GM19468 (cell line): ENCODE data around the gene ZC3H11A.
"Not testable (repeated sequence)": the region's sequence is repeated elsewhere in the genome, so short reads cannot be mapped to it uniquely, and the experiment has no call there.

ENCODE experiments used
- ATAC-seq: cut with Tn5 transposase; IDR thresholded peaks from one replicate; pipeline ENCODE4 v1.9.1; 2021; ENCODE audit warnings: mild to moderate bottlenecking, moderate library complexity, moderate number of reproducible peaks; ENCODE audit not compliant: unreplicated experiment; ENCODE audit errors: extremely low read depth

ZC3H11A gene

DNA sequence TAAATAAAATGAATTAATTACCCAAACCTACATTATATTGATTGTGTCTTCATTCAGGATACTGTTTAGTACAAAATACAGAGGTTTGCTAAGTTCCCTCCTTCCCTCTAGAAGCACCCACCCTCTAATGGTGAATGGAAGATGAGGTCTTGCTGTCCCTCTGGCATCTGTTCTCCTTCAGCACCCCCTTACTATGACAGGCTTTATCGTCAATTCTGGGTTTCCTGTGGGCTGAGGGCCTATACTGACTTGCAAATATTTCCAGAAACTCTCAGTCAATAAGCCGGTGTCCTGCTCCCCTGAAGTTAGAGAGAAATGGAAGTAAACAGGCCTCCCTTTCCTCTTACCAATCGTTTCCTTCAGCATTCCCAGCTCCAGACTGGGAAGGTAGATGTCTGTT, 17.3 kb upstream of the ZC3H11A start:
- no peak for ATAC-seq

- no peak for ATAC-seq
Observed at GRCh38 chr1:203778789-203779188, 16.6 kb upstream of the ZC3H11A start.

DNA sequence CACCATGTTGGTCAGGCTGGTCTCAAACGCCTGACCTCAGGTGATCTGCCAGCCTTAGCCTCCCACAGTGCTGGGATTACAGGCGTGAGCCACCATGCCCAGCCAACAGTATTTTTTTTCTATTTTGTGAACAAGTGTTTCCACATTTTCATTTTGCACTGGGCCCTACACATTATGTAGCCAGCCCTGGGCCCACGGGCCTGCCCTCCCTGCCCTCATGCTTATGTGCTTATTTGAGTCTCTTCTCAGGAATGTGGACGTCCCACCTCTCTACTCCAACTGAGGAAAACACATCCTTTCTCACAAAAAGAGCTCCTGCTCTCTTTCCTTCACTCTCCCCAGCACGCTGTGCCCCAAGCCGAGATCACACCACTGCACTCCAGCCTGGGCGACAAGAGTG, 13.5 kb upstream of the ZC3H11A start:
- no peak for ATAC-seq

- ATAC-seq: no peak
Observed at GRCh38 chr1:203789966-203790365, 5.5 kb upstream of the ZC3H11A start.

GRCh38 chr1:203791498-203791897, 3.9 kb upstream of the ZC3H11A start:
- ATAC-seq: no peak

DNA sequence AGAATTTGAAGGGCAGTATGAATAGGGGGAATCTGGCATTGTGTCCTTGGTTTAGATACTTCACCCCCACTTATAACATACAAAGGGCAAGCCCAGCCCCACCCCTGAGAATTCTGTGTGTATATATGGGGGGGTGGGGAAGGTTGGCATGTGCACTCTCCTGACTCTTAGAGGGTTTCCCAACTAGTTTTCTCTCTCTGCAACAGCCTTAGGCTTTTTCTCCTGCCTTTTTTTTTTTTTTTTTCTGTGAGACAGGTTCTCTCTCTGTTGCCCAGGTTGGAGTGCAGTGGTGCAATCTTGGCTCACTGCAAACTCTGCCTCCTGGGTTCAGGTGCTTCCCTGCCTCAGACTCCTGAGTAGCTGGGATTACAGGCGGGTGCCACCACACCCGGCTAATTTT, 2.9 kb upstream of the ZC3H11A start:
- no peak for ATAC-seq

DNA sequence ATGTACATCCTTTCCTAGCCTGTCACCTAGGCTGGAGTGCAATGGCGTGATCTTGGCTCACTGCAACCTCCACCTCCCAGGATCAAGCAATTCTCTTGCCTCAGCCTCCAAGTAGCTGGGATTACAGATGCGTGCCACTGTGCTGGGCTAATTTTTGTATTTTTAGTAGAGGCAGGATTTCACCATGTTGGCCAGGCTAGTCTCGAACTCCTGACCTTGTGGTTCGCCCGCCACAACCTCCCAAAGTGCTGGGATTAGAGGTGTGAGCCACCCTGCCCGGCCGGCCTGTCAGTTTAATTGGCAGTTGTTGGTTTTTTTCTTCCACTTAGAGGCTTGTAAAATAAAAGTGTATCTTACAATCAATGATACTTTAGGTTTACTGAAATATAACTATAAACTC, 1.9 kb upstream of the ZC3H11A start:
- ATAC-seq: not testable (repeated sequence)

DNA sequence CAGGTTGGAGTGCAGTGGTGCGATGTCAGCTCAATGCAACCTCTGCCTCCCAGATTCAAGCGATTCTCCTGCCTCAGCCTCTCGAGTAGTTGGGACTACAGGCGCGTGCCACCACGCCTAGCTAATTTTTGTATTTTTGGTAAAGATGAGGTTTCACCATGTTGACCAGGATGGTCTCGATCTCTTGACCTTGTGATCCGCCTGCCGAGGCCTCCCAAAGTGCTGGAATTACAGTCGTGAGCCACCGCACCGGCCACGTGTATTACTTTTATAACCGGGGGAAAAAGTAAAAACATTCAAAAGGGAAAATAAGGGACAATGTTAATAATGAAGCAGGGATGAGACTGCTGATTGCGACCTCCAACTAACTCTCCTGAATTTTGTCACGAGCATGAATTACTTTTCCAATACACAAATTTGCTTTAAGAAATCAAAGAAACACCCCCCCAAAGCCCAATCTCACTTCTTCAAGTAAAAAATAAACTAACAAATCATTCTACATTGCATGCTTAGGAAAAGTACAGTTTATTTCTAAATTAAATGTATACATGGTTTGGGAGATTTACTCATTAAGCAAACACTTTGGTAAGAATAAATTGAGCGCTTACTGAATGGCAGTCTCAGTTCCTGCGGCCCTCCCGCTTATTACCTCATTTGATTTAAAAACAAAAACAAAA, 521 bp upstream of the ZC3H11A start:
- no peak for ATAC-seq

- no peak for ATAC-seq
Observed at GRCh38 chr1:203796236-203796605, 798 bp downstream of the ZC3H11A start.

- no peak for ATAC-seq
Observed at GRCh38 chr1:203797216-203797615, 1.8 kb downstream of the ZC3H11A start.

DNA sequence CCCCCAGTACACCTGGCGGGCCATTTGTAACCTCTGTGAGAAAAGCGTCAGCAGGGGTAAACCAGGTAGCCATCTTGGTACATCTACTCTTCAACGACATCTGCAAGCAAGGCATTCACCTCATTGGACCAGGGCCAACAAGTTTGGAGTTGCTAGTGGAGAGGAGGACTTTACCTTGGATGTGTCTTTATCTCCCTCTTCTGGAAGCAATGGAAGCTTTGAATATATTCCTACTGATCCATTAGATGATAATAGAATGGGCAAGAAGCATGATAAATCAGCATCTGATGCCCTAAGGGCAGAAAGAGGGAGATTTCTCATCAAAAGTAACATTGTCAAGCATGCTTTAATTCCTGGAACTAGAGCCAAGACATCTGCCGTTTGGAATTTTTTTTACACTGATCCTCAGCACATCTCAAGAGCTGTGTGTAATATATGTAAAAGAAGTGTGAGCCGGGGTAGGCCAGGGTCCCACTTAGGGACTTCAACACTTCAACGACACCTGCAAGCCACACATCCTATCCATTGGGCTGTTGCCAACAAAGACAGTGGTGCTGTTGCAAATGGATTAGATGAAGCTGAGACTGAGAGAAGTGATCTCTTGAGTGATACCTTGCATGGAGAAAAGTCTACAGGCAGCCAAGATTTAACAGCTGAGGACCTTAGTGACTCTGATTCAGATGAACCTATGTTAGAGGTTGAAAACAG, 2.7 kb downstream of the ZC3H11A start:
- no peak for ATAC-seq

DNA sequence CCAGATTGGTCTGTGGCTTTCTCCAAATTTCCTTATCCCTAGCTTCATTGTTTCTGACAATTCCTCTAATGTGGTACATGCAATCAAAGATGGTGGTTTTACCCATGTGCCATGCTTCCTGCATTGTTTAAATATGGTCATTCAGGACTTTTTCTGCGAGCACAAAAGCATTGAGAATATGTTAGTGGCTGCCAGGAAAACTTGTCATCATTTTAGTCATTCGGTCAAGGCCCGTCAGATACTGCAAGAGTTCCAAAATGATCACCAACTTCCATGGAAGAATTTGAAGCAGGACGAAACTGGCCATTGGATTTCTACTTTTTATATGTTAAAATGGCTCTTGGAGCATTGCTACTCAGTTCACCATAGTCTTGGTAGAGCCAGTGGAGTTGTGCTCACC, 3.7 kb downstream of the ZC3H11A start:
- no peak for ATAC-seq

DNA sequence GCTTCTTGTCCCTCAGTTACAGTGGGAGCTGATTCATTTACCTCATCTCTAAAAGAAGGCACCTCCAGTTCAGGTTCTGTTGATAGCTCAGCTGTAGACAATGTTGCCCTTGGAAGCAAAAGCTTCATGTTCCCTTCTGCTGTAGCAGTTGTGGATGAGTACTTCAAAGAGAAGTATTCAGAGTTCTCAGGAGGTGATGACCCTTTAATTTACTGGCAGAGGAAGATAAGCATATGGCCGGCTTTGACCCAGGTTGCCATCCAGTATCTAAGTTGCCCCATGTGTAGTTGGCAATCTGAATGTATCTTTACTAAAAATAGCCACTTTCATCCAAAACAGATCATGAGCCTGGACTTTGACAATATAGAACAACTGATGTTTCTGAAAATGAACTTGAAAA, 4.5 kb downstream of the ZC3H11A start:
- ATAC-seq: no peak

- no peak for ATAC-seq
Observed at GRCh38 chr1:203805689-203806088, 10.3 kb downstream of the ZC3H11A start.

GRCh38 chr1:203807196-203807595, 11.8 kb downstream of the ZC3H11A start:
- ATAC-seq: no peak

DNA sequence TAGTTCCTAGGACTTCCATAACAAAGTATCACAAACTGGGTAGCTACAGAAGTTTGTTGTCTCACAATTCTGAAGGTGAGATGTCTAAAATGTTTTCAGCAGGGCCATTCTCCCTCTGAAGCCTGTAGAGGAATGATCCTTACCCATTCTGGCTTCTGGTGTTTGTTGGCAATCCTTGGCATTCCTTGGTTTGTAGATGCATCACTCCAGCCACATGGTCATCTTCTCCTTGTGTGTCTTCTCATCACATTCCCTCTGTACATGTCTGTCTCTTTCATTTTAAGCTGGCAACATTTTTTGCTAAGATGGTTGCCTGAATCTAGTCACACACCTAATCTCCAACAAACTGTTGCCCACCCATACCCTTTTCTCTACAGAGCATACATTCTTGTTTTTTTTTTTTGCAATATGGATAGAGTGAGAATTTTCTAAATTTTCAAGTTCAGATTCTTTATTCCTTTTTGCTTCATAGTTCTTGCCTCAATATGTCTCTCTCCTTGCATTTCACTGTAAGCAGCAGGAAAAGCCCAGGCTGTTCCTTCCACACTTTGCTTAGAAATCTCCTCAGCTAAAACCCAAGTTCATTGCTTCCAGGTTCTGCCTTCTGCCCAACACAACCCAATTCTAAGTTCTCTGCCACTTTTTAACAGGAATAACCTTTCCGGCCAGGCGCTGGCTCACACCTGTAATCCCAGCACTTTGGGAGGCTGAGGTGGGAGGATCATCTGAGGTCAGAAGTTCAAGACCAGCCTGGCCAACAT, 18.3 kb downstream of the ZC3H11A start:
- no peak for ATAC-seq

GRCh38 chr1:203818399-203818798, 23.0 kb downstream of the ZC3H11A start:
- no peak for ATAC-seq

DNA sequence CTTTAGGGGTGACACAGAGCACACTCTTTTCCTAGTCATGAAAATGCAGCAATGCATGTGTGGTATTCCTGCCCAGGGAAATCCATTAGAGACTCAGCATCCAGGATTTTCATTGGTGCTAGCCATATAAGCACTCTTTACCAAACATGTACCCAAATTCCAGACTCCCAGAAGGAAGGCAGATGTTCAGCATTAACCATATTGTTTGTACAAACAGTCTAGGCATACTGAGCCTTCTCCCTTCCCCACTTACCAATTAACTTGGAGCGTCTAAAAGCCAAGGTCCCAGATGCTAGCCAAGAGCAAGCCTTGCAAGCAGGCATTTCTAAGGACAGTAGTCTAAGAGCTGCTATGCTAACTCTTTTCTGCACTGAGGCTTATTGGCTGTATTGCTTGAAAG, 27.9 kb downstream of the ZC3H11A start:
- ATAC-seq: no peak

- no peak for ATAC-seq
Observed at GRCh38 chr1:203826175-203826574, 30.8 kb downstream of the ZC3H11A start.

- ATAC-seq: no peak
Observed at GRCh38 chr1:203828002-203828401, 32.6 kb downstream of the ZC3H11A start.

DNA sequence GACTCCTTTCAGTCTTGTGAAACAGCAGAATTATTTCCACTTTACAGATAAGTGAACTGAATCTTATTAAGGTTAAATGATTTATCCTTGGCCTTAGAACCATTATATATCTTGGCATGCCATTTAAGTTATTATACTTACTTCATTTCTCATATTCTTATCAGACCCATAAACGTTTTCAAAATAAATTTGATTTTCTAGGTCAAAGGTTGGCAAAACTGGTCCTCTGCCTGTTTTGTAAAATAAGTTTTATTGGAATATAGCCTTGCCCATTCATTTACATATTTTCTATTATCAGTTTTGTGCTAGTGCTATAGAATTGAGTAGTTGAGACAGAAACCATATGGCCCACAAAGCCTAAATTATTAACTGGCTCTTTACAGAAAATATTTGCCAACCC, 33.1 kb downstream of the ZC3H11A start:
- ATAC-seq: no peak
